MM.1S (cell line): ENCODE data around the gene JAGN1.

Experiments
- CTCF ChIP-seq: fragments of 300-600 bp; sonication (generic); IDR thresholded peaks from 2 replicates; pipeline ENCODE4 v1.5.1; 2016; ENCODE audit warnings: antibody characterized with exemption, low read length, mixed read lengths
- EZH2phosphoT487 ChIP-seq: fragments of 300-600 bp; sonication (generic); IDR thresholded peaks from 2 replicates; pipeline ENCODE4 v1.6.1; 2018; ENCODE audit warnings: antibody characterized with exemption, low read length

GRCh38 chr3:9901967-9902366 lies 11.6 kb downstream of the JAGN1 start:
- TF ChIP-seq CTCF (no peak), EZH2phosphoT487 (no peak)
